GM10847 (cell line): ENCODE data around the gene TMEM242.

Experiments used
- POLR2A ChIP-seq: IDR thresholded peaks from 2 replicates; pipeline ENCODE4 v1.6.1; 2011; ENCODE audit not compliant: insufficient read length; ENCODE audit errors: extremely low read depth

TMEM242 gene

GRCh38 chr6:157300436-157300835 is 22.9 kb downstream of the TMEM242 start:
- TF ChIP-seq POLR2A: no peak

GRCh38 chr6:157300006-157300405 is 23.3 kb downstream of the TMEM242 start:
- TF ChIP-seq POLR2A: no peak

GRCh38 chr6:157298216-157298724 is 25.0 kb downstream of the TMEM242 start:
- no peak for TF ChIP-seq POLR2A

GRCh38 chr6:157294654-157295053 is 28.7 kb downstream of the TMEM242 start:
- no peak for TF ChIP-seq POLR2A

- TF ChIP-seq POLR2A: no peak
Observed at GRCh38 chr6:157293780-157294179, 29.5 kb downstream of the TMEM242 start.

GRCh38 chr6:157292202-157292601 is 31.1 kb downstream of the TMEM242 start:
- no peak for TF ChIP-seq POLR2A

- no peak for TF ChIP-seq POLR2A
Observed at GRCh38 chr6:157291356-157291755, 32.0 kb downstream of the TMEM242 start.

- TF ChIP-seq POLR2A: no peak
Observed at GRCh38 chr6:157290797-157291196, 32.5 kb downstream of the TMEM242 start.

- no peak for TF ChIP-seq POLR2A
Observed at GRCh38 chr6:157289764-157290163, 33.6 kb downstream of the TMEM242 start.

- TF ChIP-seq POLR2A: no peak
Observed at GRCh38 chr6:157288575-157288974, 34.7 kb downstream of the TMEM242 start.

GRCh38 chr6:157287923-157288322 is 35.4 kb downstream of the TMEM242 start:
- TF ChIP-seq POLR2A: no peak

- TF ChIP-seq POLR2A: no peak
Observed at GRCh38 chr6:157287247-157287850, 36.0 kb downstream of the TMEM242 start.

GRCh38 chr6:157285422-157285779 is 37.9 kb downstream of the TMEM242 start:
- no peak for TF ChIP-seq POLR2A

GRCh38 chr6:157284738-157285421 is 38.4 kb downstream of the TMEM242 start:
- no peak for TF ChIP-seq POLR2A

- TF ChIP-seq POLR2A: no peak
Observed at GRCh38 chr6:157283900-157284737, 39.2 kb downstream of the TMEM242 start.
